Measurements from ENCODE around the gene CLEC10A.
"Not testable (repeated sequence)": the region's sequence is repeated elsewhere in the genome, so short reads cannot be mapped to it uniquely, and the experiment has no call there.

CLEC10A gene

DNA sequence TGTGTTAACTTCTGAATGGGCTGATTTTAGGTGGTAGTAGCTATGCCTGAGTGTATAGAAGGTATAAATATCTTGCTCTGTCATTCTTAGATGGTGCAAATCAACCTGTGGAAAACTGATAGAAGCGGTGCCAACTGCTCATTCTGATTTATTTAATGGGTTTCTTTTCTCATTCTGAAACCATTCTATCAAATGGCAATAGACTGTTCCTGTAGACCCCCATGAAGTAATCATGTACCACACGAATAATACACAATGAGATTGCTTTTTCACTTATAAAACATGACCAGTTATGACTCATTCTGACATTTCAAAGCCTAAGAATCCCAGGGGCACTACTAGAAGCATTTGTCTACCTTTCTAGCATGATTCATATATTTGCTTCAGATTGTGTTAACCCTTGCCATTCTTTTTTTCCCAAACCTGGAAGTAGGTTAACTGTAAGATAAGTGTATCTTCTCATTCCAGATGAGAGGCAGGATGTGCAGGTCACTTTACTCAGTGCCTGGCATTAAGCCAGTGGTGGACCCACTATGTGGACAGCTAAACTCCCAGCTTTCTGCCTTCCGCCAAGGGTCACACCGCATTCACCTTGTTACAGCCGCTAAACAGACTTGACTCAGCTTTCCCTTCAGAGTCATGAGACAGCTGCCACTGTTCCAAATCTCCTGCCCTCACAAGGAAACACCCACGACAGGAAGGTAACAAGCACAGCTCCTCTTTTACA lies 19.7 kb downstream of the CLEC10A start:
- in situ Hi-C loops (cut with HindIII; ENCODE audit: low sequenced_read_pairs): no loop called here
- TF ChIP-seq, protein P1, sequence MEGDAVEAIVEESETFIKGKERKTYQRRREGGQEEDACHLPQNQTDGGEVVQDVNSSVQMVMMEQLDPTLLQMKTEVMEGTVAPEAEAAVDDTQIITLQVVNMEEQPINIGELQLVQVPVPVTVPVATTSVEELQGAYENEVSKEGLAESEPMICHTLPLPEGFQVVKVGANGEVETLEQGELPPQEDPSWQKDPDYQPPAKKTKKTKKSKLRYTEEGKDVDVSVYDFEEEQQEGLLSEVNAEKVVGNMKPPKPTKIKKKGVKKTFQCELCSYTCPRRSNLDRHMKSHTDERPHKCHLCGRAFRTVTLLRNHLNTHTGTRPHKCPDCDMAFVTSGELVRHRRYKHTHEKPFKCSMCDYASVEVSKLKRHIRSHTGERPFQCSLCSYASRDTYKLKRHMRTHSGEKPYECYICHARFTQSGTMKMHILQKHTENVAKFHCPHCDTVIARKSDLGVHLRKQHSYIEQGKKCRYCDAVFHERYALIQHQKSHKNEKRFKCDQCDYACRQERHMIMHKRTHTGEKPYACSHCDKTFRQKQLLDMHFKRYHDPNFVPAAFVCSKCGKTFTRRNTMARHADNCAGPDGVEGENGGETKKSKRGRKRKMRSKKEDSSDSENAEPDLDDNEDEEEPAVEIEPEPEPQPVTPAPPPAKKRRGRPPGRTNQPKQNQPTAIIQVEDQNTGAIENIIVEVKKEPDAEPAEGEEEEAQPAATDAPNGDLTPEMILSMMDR (IDR thresholded peaks at IDR 0.05; ENCODE audit: low read depth, low read length, missing control alignments): no peak
- H3K4me3 ChIP-seq (ENCODE audit: low read depth, low read length): no peak overlapping the region
- peak; percentile 55 for DNase-seq (ENCODE audit: low read depth)

GRCh38 chr17:7058831-7059447 lies 21.1 kb downstream of the CLEC10A start:
- in situ Hi-C loops (cut with HindIII; ENCODE audit: low sequenced_read_pairs): no loop called here
- no peak for DNase-seq (ENCODE audit: low read depth)
- TF ChIP-seq, protein P1 (IDR thresholded peaks at IDR 0.05; ENCODE audit: low read depth, low read length, missing control alignments): no peak
- H3K4me3 ChIP-seq (ENCODE audit: low read depth, low read length): no peak overlapping the region

- peak; percentile 48 for DNase-seq (ENCODE audit: low read depth)
- TF ChIP-seq, protein P1 (IDR thresholded peaks at IDR 0.05; ENCODE audit: low read depth, low read length, missing control alignments): no peak
- in situ Hi-C loops (cut with HindIII; ENCODE audit: low sequenced_read_pairs): no loop called here
These were observed 23.7 kb downstream of the CLEC10A start for GRCh38 chr17:7056386-7056785.

GRCh38 chr17:7050583-7050982 lies 29.5 kb downstream of the CLEC10A start:
- DNase-seq (ENCODE audit: low read depth); H3K4me3 ChIP-seq (ENCODE audit: low read depth, low read length); in situ Hi-C loops (cut with HindIII; ENCODE audit: low sequenced_read_pairs): not testable (repeated sequence)

More at GRCh38 chr17:7056386-7056785, 23.7 kb downstream of the CLEC10A start:
- no peak overlapping the region for H3K4me3 ChIP-seq (ENCODE audit: low read depth, low read length)

GRCh38 chr17:7048968-7049367 lies 31.1 kb downstream of the CLEC10A start:
- TF ChIP-seq, protein P1 (IDR thresholded peaks at IDR 0.05; ENCODE audit: low read depth, low read length, missing control alignments): no peak
- in situ Hi-C loops (cut with HindIII; ENCODE audit: low sequenced_read_pairs): no loop called here
- no peak for DNase-seq (ENCODE audit: low read depth)
- no peak overlapping the region for H3K4me3 ChIP-seq (ENCODE audit: low read depth, low read length)

- TF ChIP-seq, protein P1 (IDR thresholded peaks at IDR 0.05; ENCODE audit: low read depth, low read length, missing control alignments): no peak
- H3K4me3 ChIP-seq (ENCODE audit: low read depth, low read length): no peak overlapping the region
- in situ Hi-C loops (cut with HindIII; ENCODE audit: low sequenced_read_pairs): no loop called here
- no peak for DNase-seq (ENCODE audit: low read depth)
These were observed 32.5 kb downstream of the CLEC10A start for GRCh38 chr17:7047566-7047965.

DNA sequence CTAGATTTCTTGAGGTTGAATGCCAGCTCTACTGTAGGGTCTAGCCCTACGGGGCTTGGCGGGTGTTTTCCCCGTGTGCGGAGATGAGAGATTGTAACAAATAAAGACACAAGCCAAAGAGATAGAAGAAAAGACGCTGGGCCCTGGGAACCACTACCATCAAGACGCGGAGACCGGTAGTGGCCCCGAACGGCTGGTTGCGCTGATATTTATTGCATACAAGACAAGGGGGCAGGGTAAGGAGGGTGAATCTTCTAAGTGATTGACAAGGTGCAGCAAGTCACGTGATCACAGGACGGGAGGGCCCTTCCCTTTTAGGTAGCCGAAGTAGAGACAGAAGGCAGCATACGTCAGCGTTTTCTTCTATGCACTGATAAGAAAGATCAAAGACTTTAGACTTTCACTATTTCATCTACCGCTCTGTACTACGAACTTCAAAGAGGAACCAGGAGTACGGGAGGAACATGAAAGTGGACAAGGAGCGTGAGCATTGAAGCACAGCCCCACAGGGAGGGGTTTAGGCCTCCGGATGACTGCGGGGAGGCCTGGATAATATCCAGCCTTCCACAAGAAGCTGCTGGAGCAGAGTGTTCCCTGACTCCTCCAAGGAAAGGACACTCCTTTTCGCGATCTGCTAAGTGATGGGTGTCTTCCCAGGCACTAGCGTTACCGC lies 33.2 kb downstream of the CLEC10A start:
- H3K4me3 ChIP-seq (ENCODE audit: low read depth, low read length); in situ Hi-C loops (cut with HindIII; ENCODE audit: low sequenced_read_pairs); DNase-seq (ENCODE audit: low read depth): not testable (repeated sequence)

Data from astrocyte of the cerebellum (primary cell).